HG03439 (cell line): Measurements from ENCODE around the gene RNF130.

Experiments used
- ATAC-seq: cut with Tn5 transposase; IDR thresholded peaks from one replicate; pipeline ENCODE4 v1.9.1; 2021; ENCODE audit warnings: mild to moderate bottlenecking, moderate library complexity; ENCODE audit not compliant: unreplicated experiment

The RNF130 gene, protein sequence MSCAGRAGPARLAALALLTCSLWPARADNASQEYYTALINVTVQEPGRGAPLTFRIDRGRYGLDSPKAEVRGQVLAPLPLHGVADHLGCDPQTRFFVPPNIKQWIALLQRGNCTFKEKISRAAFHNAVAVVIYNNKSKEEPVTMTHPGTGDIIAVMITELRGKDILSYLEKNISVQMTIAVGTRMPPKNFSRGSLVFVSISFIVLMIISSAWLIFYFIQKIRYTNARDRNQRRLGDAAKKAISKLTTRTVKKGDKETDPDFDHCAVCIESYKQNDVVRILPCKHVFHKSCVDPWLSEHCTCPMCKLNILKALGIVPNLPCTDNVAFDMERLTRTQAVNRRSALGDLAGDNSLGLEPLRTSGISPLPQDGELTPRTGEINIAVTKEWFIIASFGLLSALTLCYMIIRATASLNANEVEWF

GRCh38 chr5:180071531-180072255 is at the start of gene RNF130:
Gene RNF130, minus strand, starts transcription at chr5:180071759. Its CDS starts 57 bp downstream, at chr5:180071702.
- no peak for ATAC-seq

DNA sequence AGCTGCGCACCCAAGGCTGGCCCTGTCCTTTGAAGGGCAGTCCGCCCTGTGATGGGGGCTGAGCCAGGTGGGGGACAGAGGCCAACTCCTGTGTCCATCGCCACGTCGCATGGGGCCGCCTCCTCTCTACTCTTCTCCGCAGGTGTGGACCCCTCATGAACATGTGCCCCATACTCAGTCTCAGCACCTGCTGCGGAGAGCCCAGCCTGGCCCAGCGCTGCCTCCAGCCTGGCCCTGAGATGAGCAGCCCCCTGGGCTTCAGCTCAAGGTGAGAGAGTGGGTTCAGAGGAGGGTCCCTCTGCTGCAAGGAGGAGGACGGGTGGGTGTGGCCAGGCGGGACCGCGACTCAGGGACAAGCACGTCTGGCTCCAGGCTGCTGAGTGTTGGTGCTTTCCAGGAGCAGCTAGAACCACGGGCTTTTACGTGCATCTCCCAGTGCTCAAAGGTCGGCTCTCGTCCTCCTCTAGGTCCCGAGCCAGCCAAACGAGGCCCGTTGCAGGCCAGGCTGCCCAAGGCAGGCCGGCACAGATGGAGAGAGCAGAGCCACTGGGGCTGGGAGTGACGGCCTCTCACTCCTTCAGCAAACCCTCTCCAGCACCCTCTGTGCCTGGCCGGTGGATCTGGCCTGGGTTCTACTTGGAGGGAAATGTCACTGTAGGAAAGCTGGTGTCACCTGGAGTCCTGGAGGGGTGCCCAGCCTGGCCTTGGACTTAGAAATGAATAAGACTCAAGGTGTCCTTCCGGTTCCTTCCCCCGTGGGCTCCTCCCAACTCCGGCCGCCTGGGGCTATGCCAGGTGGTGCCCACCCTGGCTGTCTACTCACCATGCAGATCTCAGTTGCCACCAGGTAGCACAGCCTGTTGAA is 48.9 kb upstream of the RNF130 start:
- ATAC-seq: no peak

- ATAC-seq: no peak
These were observed 48.3 kb upstream of the RNF130 start for GRCh38 chr5:180119903-180120236.

GRCh38 chr5:180119031-180119902 is 47.7 kb upstream of the RNF130 start:
- no peak for ATAC-seq

GRCh38 chr5:180118391-180118791 is 46.8 kb upstream of the RNF130 start:
- ATAC-seq: no peak

DNA sequence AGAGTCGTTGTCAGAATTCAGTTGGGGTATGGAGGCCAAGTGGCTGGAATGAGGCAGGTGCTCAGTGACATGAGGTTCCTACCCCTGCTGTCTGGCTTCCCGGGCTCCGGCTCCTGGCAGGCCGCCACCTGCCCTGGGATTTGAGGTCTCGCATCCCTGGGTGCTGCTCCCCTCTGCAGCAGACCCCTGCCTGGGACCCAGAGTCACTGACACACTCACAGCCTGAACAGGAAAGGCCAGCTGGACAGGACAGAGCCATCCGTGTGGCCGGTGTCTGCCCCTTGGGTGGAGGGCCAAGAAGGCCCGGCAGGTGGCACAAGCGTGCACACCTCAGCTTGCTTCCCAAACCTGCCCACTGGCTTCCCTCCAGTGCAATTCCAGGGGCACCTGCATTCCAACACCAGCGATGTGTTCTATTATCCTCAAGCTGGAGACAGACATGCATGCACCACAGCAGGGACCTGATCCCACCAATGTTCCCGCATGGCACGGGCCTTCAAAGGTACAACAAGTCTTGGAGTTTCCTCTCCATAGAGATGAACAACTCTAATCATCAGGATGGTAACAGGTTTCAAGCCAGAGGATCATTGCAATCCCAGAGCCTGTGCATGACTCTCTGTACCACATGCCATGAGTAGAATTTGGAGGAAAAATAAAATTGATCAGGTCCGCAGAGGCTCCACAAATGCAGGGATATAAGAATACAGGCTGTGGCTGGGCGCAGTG is 45.6 kb upstream of the RNF130 start:
- no peak for ATAC-seq

GRCh38 chr5:180116077-180116999 is 44.8 kb upstream of the RNF130 start:
- ATAC-seq: no peak

DNA sequence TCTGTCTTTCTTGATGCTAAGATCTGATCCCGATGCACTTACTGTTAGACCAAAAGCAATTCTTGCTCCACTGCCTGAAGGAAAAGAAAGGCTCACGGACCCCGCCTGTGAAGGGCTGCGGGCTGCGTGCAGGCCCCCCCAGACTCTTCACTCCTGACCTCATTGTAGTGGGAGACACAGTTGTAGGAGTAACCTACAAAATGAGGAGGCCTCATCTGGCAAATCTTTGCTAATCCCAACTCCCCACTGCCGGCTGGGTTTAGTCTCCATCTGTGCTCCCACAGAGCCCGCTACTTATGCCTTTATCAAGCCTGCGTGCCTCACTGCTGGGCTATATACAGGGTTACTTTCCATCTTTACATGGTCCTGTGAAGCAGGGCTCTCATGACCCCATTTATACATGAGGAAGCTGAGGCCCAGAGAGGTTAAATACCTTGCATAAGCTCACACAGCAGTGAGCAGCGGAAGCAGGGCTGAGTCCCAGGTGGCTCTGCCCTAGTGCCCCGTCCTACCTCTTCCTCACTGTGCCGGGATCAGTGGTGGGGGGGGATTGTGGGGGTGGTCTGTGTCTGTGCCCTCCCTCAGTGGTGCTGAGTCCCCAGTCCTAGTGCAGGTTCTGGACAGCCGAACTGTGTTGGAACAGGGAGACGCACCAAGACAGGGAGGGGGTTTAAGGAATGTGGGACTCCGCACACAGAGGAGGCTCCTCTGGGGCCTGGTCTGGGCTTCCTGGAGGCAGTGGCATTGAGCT is 43.9 kb upstream of the RNF130 start:
- no peak for ATAC-seq

DNA sequence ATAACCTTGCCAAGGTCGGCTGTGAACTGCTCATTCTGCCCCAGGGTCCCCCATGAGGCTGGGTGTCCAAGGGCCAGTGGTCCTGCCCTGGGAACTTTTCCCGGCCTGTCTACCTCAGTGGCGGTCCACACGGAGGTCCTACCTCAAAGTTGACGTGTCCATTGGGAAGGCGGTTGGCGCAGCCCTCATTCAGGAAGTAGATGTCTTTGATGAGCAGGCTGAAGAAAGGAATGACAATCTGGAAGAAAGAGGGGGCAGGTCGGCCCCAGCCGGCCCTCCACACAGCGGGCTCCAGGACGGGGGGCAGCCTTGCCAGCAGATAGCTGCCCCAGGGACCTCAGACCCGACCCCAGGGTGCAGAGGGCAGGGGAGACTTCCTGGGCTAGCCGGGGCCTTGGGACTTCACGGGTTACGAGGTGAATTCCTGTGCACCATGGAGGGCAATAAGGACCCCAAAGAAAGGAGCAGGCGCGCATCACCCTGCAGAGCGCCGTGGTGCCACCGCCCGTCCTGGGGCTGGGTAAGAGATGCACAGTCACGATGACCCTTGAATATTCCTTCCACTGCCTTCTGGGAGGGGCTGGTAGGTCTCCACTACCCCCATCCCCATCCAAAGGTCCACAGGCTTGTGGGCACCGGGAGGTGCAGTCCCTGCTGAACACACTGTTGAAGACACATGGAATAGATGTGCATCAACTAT is 42.9 kb upstream of the RNF130 start:
- ATAC-seq: no peak

DNA sequence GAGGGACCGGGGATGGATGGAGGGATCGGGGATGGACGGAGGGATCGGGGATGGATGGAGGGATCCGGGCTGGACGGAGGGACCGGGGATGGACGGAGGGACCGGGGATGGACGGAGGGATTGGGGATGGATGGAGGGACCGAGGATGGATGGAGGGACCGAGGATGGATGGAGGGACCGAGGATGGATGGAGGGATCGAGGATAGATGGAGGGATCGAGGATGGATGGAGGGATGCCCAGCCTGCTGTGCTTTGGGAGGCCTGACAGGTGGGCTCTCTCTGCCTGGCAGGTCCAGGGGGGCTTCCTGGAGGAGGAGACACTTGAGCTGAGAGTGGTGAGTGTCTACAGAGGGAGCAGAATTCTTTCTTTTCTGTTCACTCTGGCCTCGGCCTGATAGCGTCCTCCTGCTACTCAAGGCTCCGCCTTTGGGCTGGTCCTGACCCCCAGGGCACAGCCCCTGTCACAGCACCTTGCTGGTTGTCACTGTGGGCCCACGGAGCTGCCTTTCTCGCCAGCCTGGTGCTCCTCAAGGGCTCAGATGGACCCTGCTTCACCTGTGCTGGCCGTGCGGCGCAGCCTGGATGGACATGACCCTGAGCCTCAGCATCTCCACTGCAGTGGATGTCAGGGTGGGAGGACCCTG is 42.2 kb upstream of the RNF130 start:
- no peak for ATAC-seq

DNA sequence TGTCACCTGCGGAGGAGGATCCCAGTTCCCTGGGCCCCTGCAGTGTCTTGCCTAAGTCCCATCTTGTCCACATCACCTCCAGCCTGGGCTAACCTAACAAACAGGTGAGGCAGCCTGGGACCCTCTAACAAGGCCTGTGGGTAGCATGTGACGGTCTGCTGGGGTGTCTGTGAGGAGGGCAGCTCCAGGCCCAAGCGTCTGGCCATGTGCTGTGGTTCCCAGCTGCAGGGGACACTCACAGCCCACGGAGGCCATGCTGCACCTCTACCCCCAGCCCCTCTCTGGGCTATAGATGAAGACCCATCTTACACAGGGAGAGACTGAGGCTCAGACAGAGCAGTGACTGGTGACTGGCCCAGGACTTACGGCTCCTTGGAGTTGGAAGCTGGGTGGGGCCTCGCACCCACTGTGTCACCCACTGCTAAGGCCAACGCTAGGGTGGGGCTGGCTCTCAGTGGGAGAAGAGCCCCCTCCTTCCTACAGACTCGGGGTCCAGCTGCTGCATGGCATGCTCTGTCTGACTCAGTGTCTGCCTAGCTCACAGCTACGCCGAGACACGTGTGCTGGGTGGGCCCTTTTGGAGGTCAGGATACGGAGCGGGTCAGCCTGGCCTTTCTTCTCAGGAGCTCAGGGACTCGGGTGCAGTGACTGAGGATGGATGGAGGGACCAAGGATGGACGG is 40.8 kb upstream of the RNF130 start:
- ATAC-seq: no peak

DNA sequence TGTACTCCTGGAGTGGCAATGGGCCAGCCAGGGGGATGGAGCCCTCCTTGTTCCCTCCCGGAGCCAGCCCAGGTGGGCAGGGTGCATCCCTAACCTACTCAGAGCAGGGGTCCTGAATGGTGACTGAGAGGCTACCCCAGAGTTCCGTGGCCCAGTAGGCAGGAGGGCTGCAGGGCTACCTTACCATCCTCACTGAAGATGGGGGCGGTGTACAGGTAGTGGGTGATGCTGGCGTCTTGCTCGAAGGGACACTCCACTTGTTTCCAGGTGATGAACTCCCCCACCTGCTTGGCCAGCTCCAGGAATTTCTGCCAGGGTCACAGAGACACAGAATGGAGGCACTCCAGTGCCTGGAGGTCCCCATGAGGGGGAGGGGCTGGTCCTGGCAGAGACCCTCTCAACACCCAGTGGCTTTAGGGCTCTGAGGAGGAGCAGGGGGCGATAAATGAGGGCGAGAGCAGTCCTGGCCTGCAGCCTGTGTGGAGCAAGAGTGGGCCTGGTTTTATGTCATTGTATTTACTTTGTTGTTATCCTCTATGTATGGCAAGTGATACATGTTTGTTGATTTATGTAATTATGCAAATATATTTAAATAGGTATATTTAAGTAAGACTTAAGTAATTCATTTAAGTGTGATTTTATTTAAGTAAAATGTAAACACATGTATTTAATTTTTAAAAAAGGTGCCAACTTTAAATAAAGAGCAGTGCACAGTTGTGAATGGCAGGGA is 39.9 kb upstream of the RNF130 start:
- no peak for ATAC-seq

GRCh38 chr5:180109920-180110319 is 38.4 kb upstream of the RNF130 start:
- ATAC-seq: no peak

GRCh38 chr5:180107005-180107404 is 35.4 kb upstream of the RNF130 start:
- no peak for ATAC-seq

DNA sequence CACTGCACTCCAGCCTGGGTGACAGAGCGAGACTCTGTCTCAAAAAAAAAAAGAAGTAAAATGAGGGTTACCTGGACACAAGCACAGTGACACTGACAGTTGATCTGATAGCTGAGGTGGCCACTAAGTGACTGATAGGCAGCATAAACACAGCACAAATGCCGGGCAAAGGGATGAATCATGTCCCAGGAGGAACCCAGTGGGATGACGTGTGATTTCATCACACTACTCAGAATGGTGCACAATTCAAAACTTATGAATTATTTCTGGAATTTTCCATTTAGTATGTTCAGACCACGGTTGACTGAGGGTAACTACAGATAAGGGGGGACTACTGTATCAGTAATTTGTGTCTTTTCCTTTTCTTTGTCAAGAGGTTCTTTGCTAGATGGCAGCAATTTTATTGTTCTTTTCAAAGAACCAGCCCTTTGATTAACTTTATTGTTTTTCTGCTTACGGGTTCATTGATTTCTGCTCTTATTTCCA is 34.3 kb upstream of the RNF130 start:
- ATAC-seq: no peak

GRCh38 chr5:180104168-180104530 is 32.6 kb upstream of the RNF130 start:
- ATAC-seq: no peak
